Right atrium auricular region (tissue), 2 donors: ENCODE measurements around the gene AHCY. TPM values are rescaled to one million over a fixed set of nuclear protein-coding genes. Genes with fewer than 3 reads are reported as not detected.
"Not testable (repeated sequence)": the region's sequence is repeated elsewhere in the genome, so short reads cannot be mapped to it uniquely, and the experiment has no call there.

Source experiments
- DNase-seq: peaks from one replicate; pipeline ENCODE4 v3.0.0-alpha.2; 2019; ENCODE audit warnings: low spot score
- H3K27ac ChIP-seq, 2 donors: fragments of 200-600 bp; sonication (generic); 1 replicate in 1 of 2; 2 replicates in 1 of 2; pipeline ENCODE4 v1.5.1; 2016 to 2019
- H3K27me3 ChIP-seq, 2 donors: fragments of 200-600 bp; sonication (generic); one replicate each; pipeline versions ENCODE4 v1.5.1 to v1.6.0; 2017 to 2019
- H3K36me3 ChIP-seq: fragments of 200-600 bp; sonication (generic); one replicate; pipeline ENCODE4 v1.5.1; 2016
- H3K4me1 ChIP-seq, 2 donors: fragments of 200-600 bp; sonication (generic); one replicate each; pipeline versions ENCODE4 v1.5.1 to v1.6.0; 2017 to 2019
- H3K4me3 ChIP-seq, 2 donors: fragments of 200-600 bp; sonication (generic); 1 replicate in 1 of 2; 2 replicates in 1 of 2; pipeline ENCODE4 v1.5.1; 2017 to 2019; ENCODE audit warnings: mild to moderate bottlenecking in 1 of 2, moderate library complexity in 1 of 2
- H3K9me3 ChIP-seq, 2 donors: fragments of 200-600 bp; sonication (generic); one replicate each; pipeline ENCODE4 v1.5.1; 2019
- CTCF ChIP-seq, 2 donors: fragments of 200-600 bp; sonication (generic); IDR thresholded peaks; one replicate each; pipeline ENCODE4 v1.5.1; 2019; ENCODE audit warnings: antibody characterized with exemption in 2 of 2
- total RNA-seq, 2 donors: library from RNA; depleted of rRNA; stranded (reverse); fragments of >200 nt; gene quantifications; one replicate each; pipeline ENCODE4 v1.1.0, GENCODE V29; 2016

Gene AHCY
- total RNA-seq, 2 donors from 2014 or later = 51.9 to 59.7 TPM

- Histone ChIP-seq H3K27ac (peak overlapping the region; percentile 91 to 94), H3K4me3 (peak overlapping the region in 1 of 2 donors; percentile 95), H3K9me3 (no peaks in the 10 kb centered on the region), H3K4me1 (peaks cover 0 to 30% of the 10 kb centered on the region in 2 donors), H3K36me3 (no peaks in the 10 kb centered on the region), H3K27me3 (no peaks in the 10 kb centered on the region)
- DNase-seq = no peak
- no peak for TF ChIP-seq CTCF (IDR thresholded peaks at IDR 0.05)
Observed at GRCh38 chr20:34301587-34302311, 1.4 kb downstream of the AHCY start.

GRCh38 chr20:34300809-34301586 is 2.2 kb downstream of the AHCY start:
- Histone ChIP-seq H3K9me3 (no peaks in the 10 kb centered on the region), H3K4me1 (peaks cover 0 to 30% of the 10 kb centered on the region in 2 donors), H3K27me3 (no peaks in the 10 kb centered on the region), H3K27ac (peak overlapping the region; percentile 32 to 36), H3K36me3 (no peaks in the 10 kb centered on the region), H3K4me3 (no peak overlapping the region)
- TF ChIP-seq CTCF (IDR thresholded peaks at IDR 0.05) = no peak
- DNase-seq = no peak

- no peak for TF ChIP-seq CTCF (IDR thresholded peaks at IDR 0.05)
- H3K27me3 ChIP-seq = no peaks in the 10 kb centered on the region
- no peaks in the 10 kb centered on the region for H3K36me3 ChIP-seq
- H3K9me3 ChIP-seq = no peaks in the 10 kb centered on the region
- H3K4me3 ChIP-seq = no peak overlapping the region
- H3K27ac ChIP-seq = no peak overlapping the region
- no peak for DNase-seq
- H3K4me1 ChIP-seq = peaks cover 0 to 30% of the 10 kb centered on the region in 2 donors
Observed at GRCh38 chr20:34300256-34300806, 2.8 kb downstream of the AHCY start.

- no peak for TF ChIP-seq CTCF (IDR thresholded peaks at IDR 0.05)
Observed at GRCh38 chr20:34299556-34300255, 3.4 kb downstream of the AHCY start.

GRCh38 chr20:34298294-34298784 is 4.8 kb downstream of the AHCY start:
- not testable (repeated sequence) for H3K27me3 ChIP-seq, H3K4me3 ChIP-seq, H3K27ac ChIP-seq, DNase-seq, H3K9me3 ChIP-seq, H3K36me3 ChIP-seq
- peaks cover 0 to 27% of the 10 kb centered on the region in 2 donors for H3K4me1 ChIP-seq
- peak in 1 of 2 donors; percentile 53 for TF ChIP-seq CTCF (IDR thresholded peaks at IDR 0.05)

More at GRCh38 chr20:34299556-34300255, 3.4 kb downstream of the AHCY start:
- peaks cover 0 to 30% of the 10 kb centered on the region in 2 donors for H3K4me1 ChIP-seq
- no peaks in the 10 kb centered on the region for H3K36me3 ChIP-seq
- no peaks in the 10 kb centered on the region for H3K27me3 ChIP-seq
- DNase-seq = no peak
- H3K9me3 ChIP-seq = no peaks in the 10 kb centered on the region
- H3K4me3 ChIP-seq = no peak overlapping the region
- H3K27ac ChIP-seq = no peak overlapping the region
